K562 (cell line): ENCODE measurements around the gene LRRC71. TPM values are rescaled to one million over a fixed set of nuclear protein-coding genes. Genes with fewer than 3 reads are reported as not detected.

Source experiments
- ATAC-seq: fragments of 200-7000 bp; cut with Tn5 transposase; 3 replicates; pipeline ENCODE4 v1.9.1; 2020; ENCODE audit warnings: moderate library complexity
- BruUV-seq: library from RNA; stranded (reverse); fragments of 400-500 nt; replicated peaks from 2 replicates; lab custom pipeline; 2021; lab: Mats Ljungman, UMichigan
- CTCF ChIA-PET: fragments of 300-600 bp; formaldehyde crosslinking; extraction: SDS; loops from one replicate; lab custom pipeline; 2021; ENCODE audit warnings: low intra/inter-chr PET ratio; lab: Yijun Ruan, JAX
- POLR2A ChIA-PET: fragments of 300-600, 350-650 bp; sonication (Branson Sonifier 250); formaldehyde crosslinking; extraction: SDS; loops from one replicate; lab custom pipeline; 2021; ENCODE audit warnings: antibody characterized with exemption, inconsistent platforms; lab: Yijun Ruan, JAX
- DNase-seq, 4 experiments: peaks; one replicate each; pipeline versions ENCODE4 v3.0.0 to v3.0.0-alpha.2; 2011 to 2018; ENCODE audit warnings: low spot score in 3 of 4, mixed read lengths in 3 of 4; ENCODE audit errors: extremely low read depth in 1 of 4
- FAIRE-seq: peaks from 2 replicates; lab custom pipeline; 2011; peaks lifted over from hg19 to GRCh38; lab: Jason Lieb, UNC
- H2AFZ ChIP-seq: 2 replicates; pipeline ENCODE4 v1.6.0; 2011; ENCODE audit warnings: low read depth, low read length, control low read depth, inconsistent platforms
- H3K27ac ChIP-seq: fragments of 200-600 bp; 3 replicates; pipeline ENCODE4 v1.8.0; 2011; ENCODE audit warnings: low read depth, mild to moderate bottlenecking, control low read depth, inconsistent platforms, low read length, moderate library complexity, mixed read lengths; ENCODE audit errors: extremely low read depth
- H3K27me3 ChIP-seq, 2 experiments: fragments of 300-600 bp in 1 of 2; 2 replicates in 1 of 2; 3 replicates in 1 of 2; pipeline versions ENCODE4 v1.6.0 to v1.8.0; 2011; ENCODE audit warnings: inconsistent platforms in 2 of 2, low read length in 2 of 2, mild to moderate bottlenecking in 1 of 2, mixed read lengths in 1 of 2, moderate library complexity in 1 of 2; ENCODE audit not compliant: control insufficient read depth in 2 of 2, insufficient read depth in 2 of 2
- H3K36me3 ChIP-seq: fragments of 300-600 bp; 3 replicates; pipeline ENCODE4 v1.8.0; 2011; ENCODE audit warnings: mild to moderate bottlenecking, low read length, inconsistent platforms; ENCODE audit not compliant: control insufficient read depth, insufficient read depth
- H3K4me1 ChIP-seq, 2 experiments: fragments of 200-600 bp in 1 of 2; replicated peaks in 1 of 2; 2 replicates in 1 of 2; 3 replicates in 1 of 2; pipeline versions ENCODE4 v1.5.1 to v1.8.0; 2011; ENCODE audit warnings: inconsistent platforms in 2 of 2, low read length in 2 of 2, mild to moderate bottlenecking in 1 of 2, mixed read lengths in 1 of 2, moderate library complexity in 1 of 2; ENCODE audit not compliant: control insufficient read depth in 2 of 2, insufficient read depth in 2 of 2
- H3K4me2 ChIP-seq: 2 replicates; pipeline ENCODE4 v1.6.1; 2011; ENCODE audit warnings: low read length, control low read depth, inconsistent platforms, mixed read lengths; ENCODE audit not compliant: insufficient read depth
- H3K4me3 ChIP-seq: fragments of 200-600 bp; sonication (generic), shearing (Covaris generic); 2 replicates; pipeline ENCODE4 v1.5.1; 2016; ENCODE audit warnings: control low read depth, inconsistent platforms
- H3K79me2 ChIP-seq: fragments of 200-600 bp; 3 replicates; pipeline ENCODE4 v1.8.0; 2011; ENCODE audit warnings: low read length, inconsistent platforms; ENCODE audit not compliant: control insufficient read depth, insufficient read depth
- H3K9ac ChIP-seq, 2 experiments: 2 replicates each; pipeline versions ENCODE4 v1.6.0 to v1.6.1; 2011; ENCODE audit warnings: low read depth in 2 of 2, low read length in 2 of 2, control low read depth in 1 of 2, inconsistent platforms in 1 of 2, mild to moderate bottlenecking in 1 of 2, mixed read lengths in 1 of 2; ENCODE audit not compliant: insufficient read depth in 1 of 2
- H3K9me1 ChIP-seq: one replicate; pipeline ENCODE4 v1.6.0; 2011; ENCODE audit warnings: inconsistent platforms, mild to moderate bottlenecking, low read length, moderate library complexity; ENCODE audit not compliant: control insufficient read depth, insufficient read depth
- H3K9me3 ChIP-seq: replicated peaks from 2 replicates; pipeline ENCODE4 v1.5.1; 2011; ENCODE audit warnings: low read depth, low read length, inconsistent platforms; ENCODE audit not compliant: control insufficient read depth, insufficient read depth
- H4K20me1 ChIP-seq: replicated peaks from 2 replicates; pipeline ENCODE4 v1.6.1; 2011; ENCODE audit warnings: low read length, inconsistent platforms, mixed read lengths; ENCODE audit not compliant: control insufficient read depth, insufficient read depth
- RBFOX2 ChIP-seq: fragments of 200-400 bp; formaldehyde crosslinking; IDR thresholded peaks from 2 replicates; pipeline ENCODE4 v1.6.1; 2017; ENCODE audit warnings: low read depth, mild to moderate bottlenecking, low read length, moderate library complexity
- ZNF695 ChIP-seq: fragments of 450-650 bp; formaldehyde crosslinking; IDR thresholded peaks from 2 replicates; pipeline ENCODE4 v1.4.0; 2020; ENCODE audit warnings: mild to moderate bottlenecking, moderate library complexity
- WGBS: fragments of 100-300 bp; shearing (Covaris generic); methylation state at CpG from one replicate; pipeline ENCODE4 v1.1.6; 2016; ENCODE audit warnings: low coverage, mixed read lengths; ENCODE audit not compliant: insufficient coverage; ENCODE audit errors: missing lambda C conversion rate; 5-methylcytosine and 5-hydroxymethylcytosine counted together
- in situ Hi-C: fragments of 300-500 bp; cut with MboI; formaldehyde crosslinking; loops from 4 replicates; pipeline ENCODE4 v1.15.0; 2018; ENCODE audit warnings: inconsistent platforms, mixed read lengths
- intact Hi-C: fragments of 100-400 bp; cut with micrococcal nuclease; formaldehyde crosslinking; loops from 2 replicates; pipeline ENCODE4 v1.14.2; 2022
- polyA plus RNA-seq, 8 experiments: library from polyadenylated mRNA; depleted of rRNA in 4 of 8; stranded (reverse) in 5 of 8; unstranded in 3 of 8; fragments of >200 nt; fragmentation: Nextera tagmentation in 2 of 8; fragmentation: Illumina TruSeq in 1 of 8; extraction: Ambion mirVana in 2 of 8; extraction: Trizol in 1 of 8; gene quantifications; 2 replicates each; pipeline versions ENCODE4 v1.2.1 to v1.2.3, GENCODE V29; 2011 to 2014; ENCODE audit warnings: inconsistent platforms in 1 of 8, missing spikeins in 1 of 8
- total RNA-seq, 7 experiments: library from RNA; depleted of rRNA in 6 of 7; stranded (reverse); fragments of >200 nt in 6 of 7; fragmentation: Illumina TruSeq in 2 of 7; extraction: Trizol in 2 of 7; gene quantifications; 2 replicates each; pipeline versions ENCODE4 v1.2.1 to v1.2.3, GENCODE V29; 2011 to 2021; ENCODE audit warnings: low replicate concordance in 1 of 7

LRRC71 gene
- total and polyA plus RNA-seq, 9 of the 15 experiments (the other 6 are each of a cell fraction or from before 2014, with no cell fraction given), result 0.06 to 1.2 (median 0.51) TPM; not detected in 1

DNA sequence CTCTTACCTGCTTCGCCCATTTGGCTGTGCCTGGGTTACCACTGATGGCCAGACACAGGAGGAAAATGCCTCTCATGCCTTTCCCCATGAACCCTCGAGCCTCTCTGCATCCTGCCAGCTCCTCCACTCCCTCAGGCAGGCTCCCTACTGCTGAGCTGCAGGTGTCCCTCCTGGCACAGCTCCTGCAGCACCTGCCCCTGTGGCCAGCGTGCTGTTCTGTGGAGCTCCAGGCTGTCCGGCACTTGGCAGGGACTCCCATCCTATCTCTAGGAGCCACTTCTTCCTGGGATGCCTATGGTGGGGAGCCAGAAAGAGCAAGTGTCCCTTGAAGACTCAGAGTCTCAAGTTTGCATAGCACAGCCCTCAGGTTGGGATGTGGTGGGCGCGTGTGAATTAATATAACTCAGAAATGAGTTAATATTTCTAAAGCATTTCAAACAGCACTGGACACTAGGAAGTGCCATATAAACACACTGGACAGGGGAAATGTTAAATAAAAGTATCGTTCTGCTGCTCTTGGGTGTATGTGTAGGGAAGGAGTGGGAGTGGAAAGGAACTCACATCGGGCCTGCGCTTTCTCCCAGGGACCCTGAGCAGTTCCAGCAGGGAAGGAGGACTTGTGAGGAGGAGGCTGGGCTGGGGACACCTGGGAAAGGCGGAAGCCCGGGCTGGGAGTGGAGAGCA is 2.7 kb downstream of the LRRC71 start:
- TF ChIP-seq RBFOX2 (no peak), ZNF695 (CRISPR knock-in tag) (no peak)
- TF ChIP-seq, all 486 proteins: peak for 0
- H3K9me3 ChIP-seq, result no peaks in the 10 kb centered on the region
- H4K20me1 ChIP-seq, result no peaks in the 10 kb centered on the region
- H3K79me2 ChIP-seq, result no peaks in the 10 kb centered on the region
- peaks cover 30 to 48% of the 10 kb centered on the region in 2 experiments for H3K4me1 ChIP-seq
- H2AFZ ChIP-seq, result peak overlapping the region; percentile 71; the same call in 1 of the 2 replicates
- H3K27ac ChIP-seq, result no peak overlapping the region
- DNase-seq (no peak), FAIRE-seq (no peak), ATAC-seq (no peak)
- no peaks in the 10 kb centered on the region for H3K36me3 ChIP-seq
- no peaks in the 10 kb centered on the region for H3K9me1 ChIP-seq
- ChIA-PET POLR2A (interaction anchor here (0.6 to 1.5 kb wide), 3 partner anchors 10 to 246 kb away, joined by 3 to 4 read pairs (median 4); no protein-coding TSS in a partner anchor), CTCF (no interaction called here)
- H3K4me3 ChIP-seq, result no peak overlapping the region
- in situ Hi-C loops (no loop called here), intact Hi-C loops (loop anchor here (5.0 kb wide), 1 partner anchor 196 kb away; the partner anchor contains the start of genes ISG20L2 and METTL25B)
- peak overlapping the region in 1 of 2 experiments; percentile 78; a peak in 1 of 4 replicates for H3K9ac ChIP-seq
- BruUV-seq, result no TSS peak
- H3K4me2 ChIP-seq, result peak overlapping the region; percentile 36; the same call in 1 of the 2 replicates
- H3K27me3 ChIP-seq, result peaks cover 8 to 17% of the 10 kb centered on the region in 2 experiments; a peak in 3 of 5 replicates
- 40% methylated on average over 11 of the region's 11 CpGs for WGBS
